ENCODE data around the gene PCCA. TPM values are rescaled to one million over a fixed set of nuclear protein-coding genes. Genes with fewer than 3 reads are reported as not detected.
A peak's percentile ranks its signal among the peaks of the same experiment; 100 is the strongest.

The PCCA gene
- total RNA-seq, 1 donor from 2014 or later, result 35.4 TPM

- DNase-seq (ENCODE audit: low read depth in 2 of 2), result peak; percentile 65 to 76
Observed at GRCh38 chr13:100461309-100462030, 372.6 kb downstream of the PCCA start.

GRCh38 chr13:100464006-100464405 lies 375.1 kb downstream of the PCCA start:
- peak; percentile 45 to 61 for DNase-seq (ENCODE audit: low read depth in 2 of 2)

GRCh38 chr13:100465558-100465957 lies 376.7 kb downstream of the PCCA start:
- no peak for DNase-seq (ENCODE audit: low read depth in 2 of 2)

- DNase-seq (ENCODE audit: low read depth in 2 of 2), result no peak
Observed at GRCh38 chr13:100470866-100471505, 382.1 kb downstream of the PCCA start.

GRCh38 chr13:100473087-100473486 lies 384.2 kb downstream of the PCCA start:
- DNase-seq (ENCODE audit: low read depth in 2 of 2), result no peak

GRCh38 chr13:100473501-100474044 lies 384.7 kb downstream of the PCCA start:
- DNase-seq (ENCODE audit: low read depth in 2 of 2), result no peak

GRCh38 chr13:100476963-100477362 lies 388.1 kb downstream of the PCCA start:
- DNase-seq (ENCODE audit: low read depth in 2 of 2), result no peak

GRCh38 chr13:100478107-100478809 lies 389.4 kb downstream of the PCCA start:
- no peak for DNase-seq (ENCODE audit: low read depth in 2 of 2)

- DNase-seq (ENCODE audit: low read depth in 2 of 2), result no peak
Observed at GRCh38 chr13:100480676-100481075, 391.8 kb downstream of the PCCA start.

GRCh38 chr13:100483139-100483538 lies 394.2 kb downstream of the PCCA start:
- no peak for DNase-seq (ENCODE audit: low read depth in 2 of 2)

- DNase-seq (ENCODE audit: low read depth in 2 of 2), result peak; percentile 27 to 51
Observed at GRCh38 chr13:100483841-100484381, 395.0 kb downstream of the PCCA start.

- DNase-seq (ENCODE audit: low read depth in 2 of 2), result no peak
Observed at GRCh38 chr13:100484702-100485101, 395.8 kb downstream of the PCCA start.

GRCh38 chr13:100485265-100485664 lies 396.4 kb downstream of the PCCA start:
- DNase-seq (ENCODE audit: low read depth in 2 of 2), result no peak

GRCh38 chr13:100490692-100491091 lies 401.8 kb downstream of the PCCA start:
- no peak for DNase-seq (ENCODE audit: low read depth in 2 of 2)

- peak; percentile 68 to 86 for DNase-seq (ENCODE audit: low read depth in 2 of 2)
Observed at GRCh38 chr13:100491164-100491842, 402.4 kb downstream of the PCCA start.

GRCh38 chr13:100493418-100493817 lies 404.5 kb downstream of the PCCA start:
- no peak for DNase-seq (ENCODE audit: low read depth in 2 of 2)

- DNase-seq (ENCODE audit: low read depth in 2 of 2), result no peak
Observed at GRCh38 chr13:100495455-100495854, 406.6 kb downstream of the PCCA start.

- peak in 1 of 2 donors; percentile 51 for DNase-seq (ENCODE audit: low read depth in 2 of 2)
Observed at GRCh38 chr13:100497389-100497788, 408.5 kb downstream of the PCCA start.

- no peak for DNase-seq (ENCODE audit: low read depth in 2 of 2)
Observed at GRCh38 chr13:100502446-100502845, 413.6 kb downstream of the PCCA start.

- DNase-seq (ENCODE audit: low read depth in 2 of 2), result no peak
Observed at GRCh38 chr13:100503622-100504021, 414.7 kb downstream of the PCCA start.

GRCh38 chr13:100506154-100506553 lies 417.3 kb downstream of the PCCA start:
- no peak for DNase-seq (ENCODE audit: low read depth in 2 of 2)
